ENCODE measurements around the gene SLC25A39. TPM values are rescaled to one million over a fixed set of nuclear protein-coding genes. Genes with fewer than 3 reads are reported as not detected.
"Not testable (repeated sequence)": the region's sequence is repeated elsewhere in the genome, so short reads cannot be mapped to it uniquely, and the experiment has no call there.

Gene SLC25A39
- polyA plus RNA-seq, 5 donors, result 53.0 to 104 (median 78.8) TPM

- DNase-seq, result not testable (repeated sequence)
Observed at GRCh38 chr17:44340553-44340952, 15.9 kb upstream of the SLC25A39 start.

DNA sequence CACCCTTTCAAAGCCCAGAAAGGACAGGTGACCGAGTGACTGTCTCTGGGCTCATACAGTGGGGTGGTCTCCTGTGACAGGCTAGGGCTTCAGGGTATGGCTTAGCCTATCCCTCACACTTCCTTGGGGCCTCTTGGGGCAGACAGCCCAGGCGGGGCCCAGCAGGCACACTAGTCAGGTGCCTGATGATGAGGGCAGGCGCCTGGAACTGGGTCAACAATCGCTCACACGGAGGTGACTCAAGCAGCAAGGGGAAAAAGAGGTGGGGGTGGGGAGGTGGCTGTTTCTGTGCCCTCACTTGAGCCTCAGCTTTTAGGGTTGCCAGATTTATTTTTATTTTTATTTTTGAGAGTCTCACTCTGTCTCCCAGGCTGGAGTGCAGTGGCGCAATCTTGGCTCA lies 14.1 kb upstream of the SLC25A39 start:
- no peak for DNase-seq

- no peak for DNase-seq
Observed at GRCh38 chr17:44335968-44336367, 11.3 kb upstream of the SLC25A39 start.

DNA sequence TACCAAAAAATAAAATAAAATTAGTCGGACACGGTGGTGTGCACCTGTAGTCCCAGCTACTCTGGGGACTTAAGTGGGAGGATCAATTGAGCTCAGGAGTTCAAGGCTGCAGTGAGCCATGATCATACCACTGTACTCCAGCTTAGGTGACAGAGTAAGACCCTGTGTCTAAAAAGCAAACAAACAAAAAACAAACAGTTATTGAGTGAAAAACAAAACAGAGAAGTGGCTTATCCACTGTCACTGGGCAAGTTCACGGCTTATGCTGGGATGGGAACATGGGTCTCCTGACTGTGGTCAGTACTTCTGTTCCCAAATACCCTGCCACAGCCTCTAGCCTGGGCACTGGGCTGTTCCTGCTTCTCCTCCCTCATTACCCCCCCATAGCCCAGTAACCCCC lies 10.9 kb upstream of the SLC25A39 start:
- no peak for DNase-seq

GRCh38 chr17:44334727-44335126 lies 10.1 kb upstream of the SLC25A39 start:
- no peak for DNase-seq

DNA sequence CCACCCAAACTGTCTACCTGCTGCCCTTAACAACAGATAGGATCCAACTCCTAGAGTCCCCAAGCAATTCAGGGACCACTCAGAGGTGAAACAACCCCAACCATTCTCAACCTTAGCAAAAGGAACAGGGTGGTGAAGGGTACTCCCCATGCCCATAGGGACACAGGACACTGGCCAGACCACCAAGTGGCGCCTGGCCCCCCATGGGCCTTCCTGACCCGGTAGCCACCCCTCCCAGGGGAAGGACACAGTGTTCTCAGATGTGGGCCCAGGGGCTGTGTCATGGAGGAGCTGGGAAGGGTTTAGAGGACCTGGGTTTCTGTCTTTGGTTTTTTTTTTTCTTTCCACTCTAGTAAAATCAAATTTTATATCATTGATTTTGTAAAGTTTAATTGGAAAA lies 9.7 kb upstream of the SLC25A39 start:
- no peak for DNase-seq

DNA sequence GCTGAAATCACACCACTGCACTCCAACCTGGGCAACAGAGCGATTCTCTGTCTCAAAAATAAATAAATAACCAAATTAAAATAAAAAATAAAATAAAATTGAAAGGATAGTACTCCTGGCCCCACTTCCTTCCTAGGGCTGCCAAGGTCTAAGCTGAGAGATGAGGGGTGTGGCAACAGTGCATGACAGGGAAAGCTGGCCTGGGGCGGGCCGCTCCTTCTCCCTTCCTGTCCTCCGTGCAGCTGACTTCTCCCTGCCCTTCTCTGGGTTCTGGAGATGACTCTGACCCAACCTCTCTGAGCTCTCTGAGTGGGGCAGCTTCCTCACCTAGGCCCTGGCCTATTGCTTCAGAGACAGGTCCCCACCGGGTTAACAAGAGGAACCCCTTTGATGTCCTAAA lies 8.7 kb upstream of the SLC25A39 start:
- DNase-seq, result no peak

DNA sequence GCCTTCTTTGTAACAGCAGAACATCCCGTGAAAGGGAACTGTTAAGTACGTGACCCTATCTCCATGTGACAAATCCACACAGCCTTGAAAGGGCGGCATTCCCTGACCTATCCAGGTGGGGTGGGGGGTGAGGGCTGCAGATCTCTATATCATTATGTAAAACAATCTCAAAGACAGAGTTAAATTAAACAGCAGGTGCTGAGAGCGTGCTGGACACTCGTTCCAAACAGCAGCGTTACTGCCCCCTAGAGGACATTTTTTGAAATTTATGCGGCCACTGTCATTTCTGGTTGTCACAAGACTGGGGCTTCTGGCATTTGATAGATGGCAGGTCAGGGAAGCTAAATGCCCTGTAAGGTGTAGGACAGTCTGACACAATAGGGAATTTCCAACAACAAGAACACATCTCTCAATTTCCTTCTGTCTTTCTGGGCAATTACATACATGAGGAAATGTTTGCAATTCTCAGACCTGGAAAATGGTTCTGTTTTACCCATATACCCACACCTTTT lies 6.7 kb upstream of the SLC25A39 start:
- DNase-seq, result no peak

- DNase-seq, result not testable (repeated sequence)
Observed at GRCh38 chr17:44330263-44330662, 5.6 kb upstream of the SLC25A39 start.

DNA sequence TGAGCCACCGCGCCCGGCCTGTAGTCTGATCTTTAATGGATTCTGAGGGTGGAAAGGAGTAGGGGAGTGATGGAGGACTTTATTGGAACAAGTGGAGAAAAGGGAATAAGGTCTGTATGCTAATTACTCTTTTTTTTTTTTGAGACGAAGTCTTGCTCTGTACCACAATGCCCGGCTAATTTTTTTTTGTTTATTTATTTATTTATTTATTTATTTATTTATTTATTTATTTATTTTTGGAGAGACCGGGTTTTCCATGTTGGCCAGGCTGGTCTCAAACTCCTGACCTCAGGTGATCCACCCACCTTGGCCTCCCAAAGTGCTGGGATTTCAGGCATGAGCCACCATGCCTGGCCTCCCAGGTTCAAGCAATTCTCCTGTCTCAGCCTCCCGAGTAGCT lies 4.9 kb upstream of the SLC25A39 start:
- not testable (repeated sequence) for DNase-seq

DNA sequence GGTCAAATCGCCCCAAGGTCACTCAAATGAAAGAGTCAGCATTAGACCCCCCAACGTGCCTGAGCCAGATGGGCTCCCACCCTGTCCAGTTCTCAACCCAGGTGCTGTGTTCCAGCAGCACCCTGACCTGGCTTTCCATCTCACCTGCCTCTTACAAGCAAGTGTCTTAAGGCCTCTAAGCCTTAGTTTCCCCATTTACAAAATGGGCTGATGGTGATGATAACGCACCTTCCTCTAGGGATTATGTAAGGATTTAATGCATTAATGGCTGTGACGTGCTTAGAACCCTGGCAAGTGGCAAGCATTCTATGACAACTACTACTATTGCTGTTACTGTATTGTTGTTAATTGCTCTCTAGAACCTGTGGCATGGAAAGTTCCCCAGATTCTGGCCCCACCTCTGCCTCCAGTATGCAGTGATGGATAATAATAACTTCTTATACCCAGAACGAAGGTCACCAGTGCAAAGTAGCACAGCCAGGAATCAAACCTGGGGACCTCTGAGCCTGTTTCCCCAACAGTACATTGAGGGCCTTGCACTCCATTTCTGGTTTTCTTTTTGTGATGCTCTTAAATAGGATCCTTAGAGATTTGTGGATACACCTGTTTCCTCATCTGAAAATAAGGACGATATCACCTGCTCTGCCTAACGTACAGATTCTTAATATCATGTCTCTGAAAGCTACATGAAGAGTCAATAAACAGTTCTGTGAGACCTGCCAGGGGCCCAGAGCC lies 3.3 kb upstream of the SLC25A39 start:
- no peak for DNase-seq

DNA sequence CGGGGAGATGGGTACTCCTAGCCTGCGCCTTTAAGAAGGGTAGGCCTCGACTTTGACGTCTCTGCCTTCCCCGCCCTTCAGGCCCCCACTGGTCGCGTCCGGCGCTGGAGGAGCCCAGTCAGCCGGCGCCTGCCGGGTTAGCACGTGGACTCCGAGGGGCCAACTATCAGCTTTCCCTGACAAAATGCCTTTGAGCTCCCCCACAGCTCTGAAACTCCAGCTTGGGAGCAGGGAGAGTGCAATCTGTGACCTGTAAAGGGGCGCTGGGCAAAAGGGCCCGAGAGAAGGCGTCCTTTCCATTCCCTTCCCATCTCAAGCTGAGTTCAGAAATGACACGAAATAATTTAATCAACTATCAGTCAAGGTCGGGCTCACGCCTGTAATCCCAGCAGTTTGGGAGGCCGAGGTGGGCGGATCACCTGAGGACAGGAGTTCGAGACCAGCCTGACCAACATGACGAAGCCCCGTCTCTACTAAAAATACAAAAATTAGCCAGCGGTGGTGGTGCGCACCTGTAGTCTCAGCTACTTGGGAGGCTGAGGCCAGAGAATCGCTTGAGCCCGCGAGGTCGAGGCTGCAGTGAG lies 2.3 kb upstream of the SLC25A39 start:
- DNase-seq, result peak; percentile 93

GRCh38 chr17:44324092-44324570 lies 492 bp downstream of the SLC25A39 start:
- no peak for DNase-seq

DNA sequence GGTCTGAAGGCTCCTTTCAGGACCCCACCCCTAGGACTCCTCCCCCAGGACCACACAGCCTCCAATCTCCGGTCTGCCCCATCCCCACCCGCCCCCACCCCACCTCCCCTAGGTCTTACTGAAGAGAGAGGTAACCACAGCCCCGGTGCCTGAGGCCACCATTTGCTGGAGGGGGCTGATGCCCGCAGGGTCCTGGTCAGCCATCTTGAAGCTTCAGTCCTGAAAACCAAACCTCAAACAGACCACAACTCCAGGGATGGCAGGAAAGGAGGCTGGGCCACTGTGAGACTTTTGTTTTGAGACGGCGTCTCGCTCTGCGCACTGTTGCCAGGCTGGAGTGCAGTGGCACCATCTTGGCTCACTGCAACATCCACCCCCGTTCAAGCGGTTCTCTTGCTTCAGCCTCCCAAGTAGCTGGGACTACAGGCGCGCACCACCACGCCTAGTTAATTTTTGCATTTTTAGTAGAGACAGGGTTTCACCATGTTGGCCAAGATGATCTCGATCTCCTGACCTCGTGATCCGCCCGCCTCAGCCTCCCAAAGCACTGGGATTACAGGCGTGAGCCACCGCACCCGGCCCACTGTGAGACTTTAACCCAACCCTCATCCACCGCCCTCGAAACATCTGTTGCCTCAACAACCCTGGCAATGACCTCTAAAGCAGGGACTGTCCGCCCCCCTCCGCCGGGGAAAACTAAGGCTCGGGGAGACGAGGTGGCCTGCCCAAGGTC lies 1.1 kb downstream of the SLC25A39 start:
- DNase-seq, result no peak

- DNase-seq, result no peak
Observed at GRCh38 chr17:44322236-44322895, 2.3 kb downstream of the SLC25A39 start.

- no peak for DNase-seq
Observed at GRCh38 chr17:44321246-44322120, 3.1 kb downstream of the SLC25A39 start.

- no peak for DNase-seq
Observed at GRCh38 chr17:44320066-44320465, 4.6 kb downstream of the SLC25A39 start.

DNA sequence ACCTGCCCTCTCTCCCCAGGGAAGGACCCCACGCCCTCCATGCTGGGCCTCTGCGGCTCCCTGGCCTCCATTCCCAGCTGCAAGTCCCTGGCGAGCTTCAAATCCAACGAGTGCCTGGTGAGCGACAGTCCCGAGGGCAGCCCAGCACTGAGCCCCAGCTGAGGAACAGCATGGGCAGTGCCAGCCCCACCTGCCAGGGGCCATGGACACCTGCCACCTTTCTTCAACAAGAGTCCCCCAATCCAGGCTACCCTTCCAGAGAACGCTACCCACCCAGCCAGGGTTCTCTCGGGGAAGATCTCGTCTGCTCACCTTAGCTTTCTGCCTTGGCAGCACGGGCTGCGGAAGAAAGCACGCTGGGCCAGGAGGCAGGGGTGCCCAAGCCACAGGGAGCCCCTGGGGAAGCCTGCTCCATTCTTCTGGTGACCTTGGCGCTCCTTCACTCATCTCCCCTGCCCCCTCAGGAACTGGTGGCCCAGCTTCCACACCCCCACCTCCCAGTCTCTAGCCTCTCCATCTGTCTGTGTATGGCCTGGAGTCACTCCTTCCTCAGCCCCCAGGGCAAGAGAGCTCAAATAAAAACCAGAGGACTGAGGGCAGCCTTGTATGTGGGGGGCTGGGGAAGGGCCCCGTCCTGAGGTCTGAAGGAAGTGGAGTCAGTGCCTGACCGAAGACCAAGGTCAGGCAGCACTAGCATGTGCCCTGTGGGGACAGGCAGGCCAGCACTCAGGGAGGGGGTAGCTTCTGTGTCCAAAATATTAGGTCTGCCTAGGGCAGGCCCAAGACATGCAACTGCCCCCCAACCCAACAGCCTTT lies 6.3 kb downstream of the SLC25A39 start:
- no peak for DNase-seq

DNA sequence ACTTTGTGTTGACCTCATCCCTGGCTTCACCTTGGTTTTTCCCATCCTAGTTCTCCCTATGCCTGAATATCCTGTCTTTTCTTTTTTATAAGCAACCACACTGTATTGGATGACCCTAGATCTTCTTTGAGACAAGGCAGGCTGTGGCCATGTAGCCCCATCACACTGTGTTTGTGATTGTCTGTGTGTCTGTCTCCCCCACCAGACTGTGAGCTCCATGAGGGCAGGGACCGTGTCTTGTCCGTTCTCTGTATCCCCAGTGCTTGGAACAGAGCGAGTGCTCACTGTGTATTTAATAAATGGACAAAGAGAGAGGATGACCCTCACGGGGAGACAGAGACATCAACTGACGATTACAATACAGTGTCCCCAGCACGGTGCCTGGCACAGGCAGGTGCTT lies 7.1 kb downstream of the SLC25A39 start:
- DNase-seq, result no peak
